Measurements from ENCODE around the gene RALGPS1.

RALGPS1 gene

GRCh38 chr9:127022913-127023660 is 108.5 kb downstream of the RALGPS1 start:
- no peak for DNase-seq (ENCODE audit: low read depth)

DNA sequence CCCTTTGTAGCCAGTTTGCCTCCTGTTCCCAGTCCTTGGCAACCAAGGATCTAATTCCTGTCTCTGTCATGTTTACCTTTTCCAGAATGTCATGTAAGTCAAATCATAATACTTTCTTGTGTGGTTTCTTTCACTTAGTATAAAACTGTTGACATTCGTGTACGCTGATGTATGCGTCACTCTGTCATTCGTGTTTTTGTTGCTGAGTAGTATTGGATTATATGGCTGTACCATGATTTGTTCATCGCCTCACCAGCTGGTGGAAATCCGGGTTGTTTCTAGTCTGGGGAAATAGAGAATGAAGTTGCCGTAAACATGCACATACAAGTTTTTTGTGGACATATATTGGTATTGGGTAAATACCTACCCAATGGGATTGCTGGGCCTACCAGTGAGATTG is 110.5 kb downstream of the RALGPS1 start:
- DNase-seq (ENCODE audit: low read depth): no peak

DNA sequence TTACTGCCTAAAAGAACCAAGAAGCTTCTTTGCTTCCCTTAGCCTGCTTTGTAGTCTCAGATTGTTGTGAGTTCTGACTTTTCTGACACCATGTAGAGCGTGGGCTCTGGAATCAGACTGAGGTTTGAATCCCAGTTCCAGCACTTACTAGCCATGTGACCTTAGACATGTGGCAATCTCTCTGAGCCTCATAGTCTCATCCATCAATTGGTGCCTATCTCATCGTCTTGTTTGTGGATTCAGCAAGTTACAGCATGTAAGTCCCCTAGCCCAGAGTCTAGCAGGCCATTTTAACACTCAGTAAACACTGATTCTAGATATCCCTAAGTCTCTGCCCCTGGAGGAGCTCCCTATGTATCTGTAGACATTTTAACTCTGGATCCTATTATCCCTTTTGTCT is 113.1 kb downstream of the RALGPS1 start:
- DNase-seq (ENCODE audit: low read depth): no peak

DNA sequence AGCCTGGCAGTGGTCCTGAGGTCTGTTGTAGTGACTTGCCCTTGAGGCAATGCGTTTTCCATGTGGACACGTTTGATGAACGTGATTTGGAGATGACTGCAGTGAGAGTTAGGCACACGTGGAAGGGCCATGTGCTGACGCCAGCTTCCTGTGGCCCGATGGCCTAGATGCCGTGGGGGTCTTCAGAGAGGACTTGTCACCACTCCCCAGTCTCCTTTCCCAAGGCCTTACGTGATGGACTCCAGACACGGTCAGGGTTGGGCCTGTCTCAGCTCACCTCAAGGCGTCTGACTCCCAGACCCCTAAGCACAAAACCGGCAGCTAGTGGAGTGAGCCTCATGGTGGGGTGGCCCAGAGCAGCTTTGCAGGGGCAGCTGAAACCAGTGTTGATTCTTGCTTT is 115.0 kb downstream of the RALGPS1 start:
- DNase-seq (ENCODE audit: low read depth): no peak

DNA sequence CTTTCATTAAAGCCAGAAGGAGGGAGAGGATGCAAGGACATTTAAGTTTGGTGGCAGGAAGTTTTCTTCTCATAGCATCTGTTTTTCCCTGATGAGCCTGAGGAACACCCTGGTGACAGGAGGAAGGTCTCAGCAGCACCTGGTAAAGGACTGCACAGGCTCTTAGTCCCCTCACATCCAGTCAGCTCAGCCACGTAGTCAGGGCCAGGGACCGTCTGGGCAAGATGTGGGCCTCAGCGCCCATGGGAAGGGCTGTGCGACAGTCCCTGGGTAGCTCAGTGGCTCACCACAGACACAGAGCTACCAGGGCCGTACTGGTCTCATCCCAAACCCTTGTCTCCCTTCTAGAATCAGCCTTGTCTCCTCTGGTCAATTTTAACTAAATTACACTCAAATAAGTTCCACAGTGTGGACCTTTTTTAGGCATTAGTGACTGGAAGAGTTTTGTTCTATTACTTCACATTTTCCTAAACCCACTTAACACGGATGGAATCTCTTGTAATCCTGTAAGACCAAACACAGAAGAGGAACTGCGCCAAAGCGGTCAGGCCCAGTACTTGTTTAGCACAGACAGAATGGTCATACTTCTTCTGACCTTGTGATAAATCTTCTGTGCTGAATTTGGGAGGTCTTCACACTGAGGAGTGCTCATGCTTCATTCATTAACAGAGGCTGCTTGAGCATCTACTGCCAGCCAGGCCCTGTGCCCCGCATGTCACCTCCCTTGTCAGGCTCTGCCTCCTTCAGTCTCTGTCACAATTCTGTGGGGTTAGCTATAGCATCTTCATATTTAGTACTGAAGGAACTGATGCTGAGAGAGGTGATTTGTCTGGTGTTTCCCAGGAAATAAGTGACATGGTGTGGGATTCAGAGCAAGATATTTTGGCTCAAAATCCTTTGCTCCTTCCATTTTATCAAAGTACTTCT is 116.5 kb downstream of the RALGPS1 start:
- no peak for DNase-seq (ENCODE audit: low read depth)

DNA sequence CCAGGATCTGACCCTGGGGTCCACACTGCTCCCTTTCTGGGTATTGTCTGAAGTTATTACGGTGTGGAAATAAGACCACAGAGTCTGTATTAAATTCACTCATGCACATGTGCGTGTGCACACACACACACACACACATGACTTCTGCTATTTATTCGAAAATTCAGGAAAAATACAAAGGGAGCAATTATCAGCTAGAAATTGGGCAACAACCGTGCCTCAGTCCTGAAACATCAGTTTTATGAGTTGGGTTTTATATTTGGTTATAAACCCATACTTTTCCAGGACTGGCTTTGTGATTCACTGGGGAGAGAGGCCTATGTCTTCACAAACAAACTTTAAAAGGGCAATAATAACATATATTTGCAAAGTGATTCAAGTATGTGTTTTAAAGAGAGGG is 117.7 kb downstream of the RALGPS1 start:
- no peak for DNase-seq (ENCODE audit: low read depth)

DNA sequence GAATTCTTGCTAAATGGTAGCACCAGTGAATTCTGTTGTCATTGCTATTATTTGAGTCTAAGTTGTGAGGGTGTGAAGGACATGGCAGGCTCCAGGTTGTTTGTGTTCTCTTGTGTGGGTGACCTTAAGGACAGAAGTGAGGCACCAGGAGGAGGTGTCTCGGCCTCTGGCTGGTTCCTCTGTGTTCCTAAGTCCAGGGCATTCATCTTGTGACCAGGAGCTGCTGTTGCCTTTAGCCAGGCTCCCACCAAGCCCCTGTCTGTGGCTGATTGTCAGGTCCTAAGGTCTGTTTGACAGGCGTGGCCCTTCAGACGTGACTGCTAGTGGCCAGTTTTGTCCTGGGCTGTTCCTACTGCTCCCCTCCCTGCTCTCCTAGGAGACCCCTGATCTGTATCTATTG is 118.5 kb downstream of the RALGPS1 start:
- no peak for DNase-seq (ENCODE audit: low read depth)

DNA sequence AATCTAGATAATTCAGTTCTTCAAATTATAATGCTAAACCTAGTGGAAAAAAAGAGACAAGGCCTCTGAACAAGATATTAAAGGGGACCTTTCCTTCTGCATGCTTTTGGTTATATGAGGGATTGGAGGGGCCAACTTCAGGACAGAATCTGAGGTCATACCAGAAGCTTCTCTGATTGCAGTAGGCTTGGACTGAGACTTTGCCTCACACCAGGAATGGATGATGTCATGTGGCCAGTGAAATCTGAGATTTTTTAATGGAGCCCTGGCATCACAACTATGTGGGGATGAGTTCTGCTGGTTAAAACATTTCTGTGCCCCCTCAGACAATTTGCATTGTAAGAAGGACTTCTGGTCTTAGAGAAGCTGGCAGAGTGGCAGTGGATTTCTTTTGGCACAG is 119.2 kb downstream of the RALGPS1 start:
- DNase-seq (ENCODE audit: low read depth): no peak

GRCh38 chr9:127034691-127035090 is 120.1 kb downstream of the RALGPS1 start:
- no peak for DNase-seq (ENCODE audit: low read depth)

- no peak for DNase-seq (ENCODE audit: low read depth)
These were observed 120.8 kb downstream of the RALGPS1 start for GRCh38 chr9:127035423-127035822.

DNA sequence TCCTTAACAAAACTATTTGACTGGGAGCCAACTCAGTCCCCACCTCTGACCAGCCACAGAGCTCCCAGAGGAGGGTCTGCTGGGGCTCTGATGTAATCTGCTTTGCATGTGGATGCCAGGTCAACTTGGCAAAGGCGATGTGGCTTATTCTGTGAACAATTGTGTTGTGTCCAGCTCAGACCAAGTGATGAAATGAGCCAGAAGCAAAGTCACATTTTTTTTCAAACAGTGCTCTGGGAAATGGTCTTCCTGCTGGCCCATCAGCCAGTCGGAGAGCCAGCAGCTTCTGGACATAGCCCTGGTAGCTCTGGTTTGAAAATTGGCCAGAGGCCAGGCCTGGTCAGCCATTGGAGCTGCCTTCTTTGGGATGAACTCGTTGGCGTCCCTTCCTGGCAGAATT is 121.4 kb downstream of the RALGPS1 start:
- no peak for DNase-seq (ENCODE audit: low read depth)

DNA sequence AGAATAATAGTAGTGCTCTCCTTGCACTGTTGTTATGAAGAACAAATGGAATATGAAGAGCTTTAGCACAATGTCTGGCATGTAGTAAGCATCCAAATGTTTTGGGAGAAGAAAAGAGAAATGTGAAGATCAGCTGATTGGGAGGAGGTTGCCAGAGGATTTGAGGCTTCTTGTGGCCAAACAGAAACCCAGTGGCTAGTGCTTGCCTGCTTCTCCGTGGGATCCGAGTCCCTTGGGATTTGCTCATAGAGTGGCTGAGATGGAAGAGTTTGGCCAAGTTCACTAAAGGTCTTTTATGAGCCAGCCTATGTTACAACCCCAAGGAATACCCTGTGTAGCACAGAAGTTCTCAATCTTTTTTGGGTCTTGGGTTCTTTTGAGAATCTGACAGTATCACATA is 121.9 kb downstream of the RALGPS1 start:
- DNase-seq (ENCODE audit: low read depth): no peak

- DNase-seq (ENCODE audit: low read depth): no peak
These were observed 123.9 kb downstream of the RALGPS1 start for GRCh38 chr9:127038531-127038930.

- DNase-seq (ENCODE audit: low read depth): no peak
These were observed 124.9 kb downstream of the RALGPS1 start for GRCh38 chr9:127039492-127039891.

- DNase-seq (ENCODE audit: low read depth): no peak
These were observed 130.6 kb downstream of the RALGPS1 start for GRCh38 chr9:127045148-127045547.

DNA sequence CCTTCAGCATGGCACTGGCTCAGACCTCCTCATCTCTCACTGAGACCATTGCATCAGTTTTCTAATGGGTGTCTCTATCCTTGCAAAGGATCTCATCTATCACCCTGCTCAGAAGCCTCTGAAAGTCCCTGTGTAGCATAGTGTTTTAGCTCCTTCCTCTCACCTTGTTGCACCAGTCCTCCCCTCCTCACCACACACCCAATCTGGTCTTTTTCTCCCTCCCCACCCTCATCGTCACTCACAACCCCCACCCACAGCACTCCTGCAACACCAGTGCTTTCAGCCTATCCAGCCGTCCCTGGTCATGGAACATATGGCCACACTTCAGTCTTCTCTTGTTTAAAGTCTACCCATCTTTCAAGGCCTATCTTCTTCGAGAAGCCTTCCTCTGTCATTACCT is 133.4 kb downstream of the RALGPS1 start:
- DNase-seq (ENCODE audit: low read depth): no peak

GRCh38 chr9:127049044-127049443 is 134.5 kb downstream of the RALGPS1 start:
- DNase-seq (ENCODE audit: low read depth): peak; percentile 24

DNA sequence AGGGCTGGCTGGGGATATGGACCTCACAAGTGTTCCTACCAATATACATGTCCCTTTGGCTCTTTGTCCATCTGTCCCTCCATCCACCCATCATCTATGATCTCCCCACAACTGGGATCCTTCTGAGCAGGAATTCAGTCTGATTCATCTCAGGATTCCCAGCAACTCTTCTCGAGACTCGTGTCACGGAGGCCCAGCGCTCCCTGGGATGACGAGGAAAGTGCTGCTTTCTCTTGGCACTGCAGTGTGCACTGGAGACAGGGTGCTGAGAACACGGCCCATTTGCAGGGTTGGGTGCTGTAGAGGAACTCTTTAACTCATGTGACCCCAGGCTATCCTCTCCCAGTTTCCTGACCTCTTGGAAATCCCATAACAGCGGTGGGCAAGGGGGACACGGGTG is 135.0 kb downstream of the RALGPS1 start:
- DNase-seq (ENCODE audit: low read depth): no peak

GRCh38 chr9:127050152-127050551 is 135.6 kb downstream of the RALGPS1 start:
- DNase-seq (ENCODE audit: low read depth): no peak

GRCh38 chr9:127050591-127051001 is 136.0 kb downstream of the RALGPS1 start:
- DNase-seq (ENCODE audit: low read depth): no peak

DNA sequence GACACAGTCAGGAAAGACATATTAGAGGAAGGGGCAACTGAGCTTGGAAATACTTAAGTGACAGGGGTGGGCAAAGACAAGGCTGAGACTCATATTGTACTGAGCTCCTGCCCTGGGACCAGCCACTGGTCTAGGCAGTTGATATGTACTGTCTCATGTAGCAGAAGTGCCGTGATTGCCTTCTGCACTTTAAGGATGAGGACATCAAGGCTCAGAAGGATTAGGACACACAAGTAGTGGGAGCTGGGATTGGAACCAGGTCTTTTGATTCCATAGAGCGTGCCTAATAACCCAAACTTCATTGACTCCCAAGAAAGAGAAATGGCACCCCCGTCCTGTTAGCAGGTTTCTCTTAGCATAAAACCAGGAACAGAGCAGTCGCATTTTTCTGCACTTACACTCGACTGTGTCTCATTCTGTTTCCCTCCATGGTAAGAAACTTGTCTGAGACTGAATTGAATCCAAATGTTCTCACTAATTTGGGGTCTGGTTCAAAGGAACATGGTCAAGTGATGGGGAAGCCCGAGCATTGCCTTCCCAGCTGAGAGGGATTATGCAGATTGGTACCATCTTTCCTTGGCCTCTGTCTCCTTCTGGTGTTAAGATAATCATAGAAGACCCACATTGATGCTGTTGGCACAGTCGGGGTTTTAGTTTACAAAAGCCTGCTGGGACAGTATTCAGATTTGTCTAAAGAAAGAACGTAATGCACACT is 137.5 kb downstream of the RALGPS1 start:
- DNase-seq (ENCODE audit: low read depth): no peak

GRCh38 chr9:127053057-127053821 is 138.7 kb downstream of the RALGPS1 start:
- no peak for DNase-seq (ENCODE audit: low read depth)

Data from HS-27A (cell line).